GM12865 (cell line): ENCODE results near the gene PAX7.

Experiments
- DNase-seq: peaks from one replicate; pipeline ENCODE4 v3.0.0; 2010; ENCODE audit warnings: low read depth
- H3K4me3 ChIP-seq: 2 replicates; pipeline ENCODE4 v1.5.1; 2011; ENCODE audit warnings: mild to moderate bottlenecking, low read depth, low read length, control low read depth
- CTCF ChIP-seq: IDR thresholded peaks from 2 replicates; pipeline ENCODE4 v1.5.1; 2011; ENCODE audit warnings: low read length, control low read depth, low read depth, inconsistent platforms; ENCODE audit not compliant: insufficient read depth; ENCODE audit errors: missing control alignments

Gene PAX7

DNA sequence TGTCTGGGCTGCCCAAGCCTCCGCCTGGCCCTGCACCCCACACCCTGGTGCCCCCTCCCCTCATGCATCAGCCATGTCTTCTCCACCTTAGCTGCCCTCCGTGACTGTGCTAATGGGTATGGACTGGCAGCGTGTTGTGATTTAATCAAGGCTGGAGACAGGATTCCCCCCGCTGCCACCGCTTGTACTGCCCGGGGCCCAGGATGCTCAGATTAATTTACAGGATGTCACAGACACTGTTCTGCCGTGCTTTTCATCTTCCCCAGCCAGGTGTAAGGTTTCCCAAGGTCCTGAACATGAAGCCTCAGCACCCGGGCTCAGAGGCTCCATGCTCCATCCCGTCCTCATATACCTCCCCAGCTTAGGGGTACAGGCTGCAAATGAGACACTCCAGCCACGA, 162.5 kb downstream of the PAX7 start:
- H3K4me3 ChIP-seq = no peak overlapping the region
- TF ChIP-seq CTCF = no peak
- no peak for DNase-seq

DNA sequence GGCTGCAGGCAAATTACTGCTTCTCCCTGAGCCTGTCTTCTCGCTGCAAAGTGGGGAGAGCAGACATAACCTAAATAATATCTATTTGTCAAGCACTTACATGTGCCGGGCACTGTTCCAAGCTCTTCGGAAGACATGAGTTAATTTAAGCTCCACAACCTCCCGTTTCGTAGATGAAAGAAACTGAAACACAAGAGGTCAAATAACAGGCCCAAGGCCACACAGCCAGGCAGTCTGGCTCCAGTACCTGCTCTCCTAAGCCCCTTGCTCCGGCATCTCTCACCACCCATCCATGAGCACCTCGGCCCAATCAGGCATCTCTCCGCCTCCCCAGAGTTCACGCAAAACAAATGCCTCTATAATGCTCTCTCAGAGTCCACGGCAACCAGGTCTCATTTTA, 163.4 kb downstream of the PAX7 start:
- H3K4me3 ChIP-seq = no peak overlapping the region
- DNase-seq = peak; percentile 7
- TF ChIP-seq CTCF = no peak

DNA sequence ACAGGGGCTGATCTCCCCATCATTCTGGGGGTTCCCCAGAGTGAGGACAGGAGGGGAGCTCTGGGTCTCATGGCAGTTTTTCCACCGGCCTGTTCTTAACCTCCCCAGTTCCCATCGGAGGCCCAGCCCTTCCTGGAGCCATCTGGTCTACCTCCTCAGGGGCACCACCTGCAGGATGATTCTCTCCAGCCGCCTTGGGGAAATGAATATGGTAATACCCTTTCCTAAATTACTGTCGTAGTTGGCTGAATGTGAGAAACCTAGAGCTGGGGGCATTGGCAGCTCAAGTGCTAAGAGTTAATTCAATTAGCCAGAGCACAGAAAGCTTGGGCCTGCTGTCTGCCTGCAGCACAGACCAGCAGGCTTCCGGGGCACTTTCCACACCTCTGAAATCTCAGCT, 163.9 kb downstream of the PAX7 start:
- no peak overlapping the region for H3K4me3 ChIP-seq
- TF ChIP-seq CTCF = no peak
- DNase-seq = peak; percentile 5

DNA sequence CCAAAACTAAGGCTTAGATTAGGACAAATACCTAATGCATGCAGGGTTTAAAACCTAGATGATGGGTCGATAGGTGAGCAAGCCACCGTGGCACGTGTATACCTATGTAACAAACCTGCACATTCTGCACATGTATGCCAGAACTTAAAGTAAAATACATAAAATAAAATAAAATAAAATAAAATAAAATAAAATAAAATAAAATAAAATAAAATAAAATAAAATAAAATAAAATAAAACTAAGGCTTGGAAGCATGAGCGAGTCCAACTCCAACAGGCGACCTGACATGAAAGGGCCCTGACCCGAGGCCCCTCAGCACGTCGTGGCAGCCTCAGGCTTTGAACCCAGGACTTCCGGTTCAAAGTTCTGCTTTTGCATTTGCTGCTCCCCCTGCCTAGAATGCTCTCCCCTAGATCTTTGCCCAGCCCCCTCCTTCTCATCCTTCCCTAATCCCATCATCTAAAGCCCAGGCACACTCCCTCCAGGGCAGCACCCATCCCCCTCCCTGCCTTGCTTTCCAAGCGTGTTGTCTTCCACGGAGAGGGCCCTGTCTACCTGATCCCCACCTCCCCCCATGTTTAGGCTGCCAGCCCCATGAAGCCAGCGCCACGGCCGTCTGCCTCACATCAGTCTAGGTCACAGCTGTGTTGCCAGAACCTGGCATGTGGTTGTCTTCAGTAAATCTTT, 164.5 kb downstream of the PAX7 start:
- no peak for DNase-seq
- TF ChIP-seq CTCF = no peak
- H3K4me3 ChIP-seq = no peak overlapping the region

DNA sequence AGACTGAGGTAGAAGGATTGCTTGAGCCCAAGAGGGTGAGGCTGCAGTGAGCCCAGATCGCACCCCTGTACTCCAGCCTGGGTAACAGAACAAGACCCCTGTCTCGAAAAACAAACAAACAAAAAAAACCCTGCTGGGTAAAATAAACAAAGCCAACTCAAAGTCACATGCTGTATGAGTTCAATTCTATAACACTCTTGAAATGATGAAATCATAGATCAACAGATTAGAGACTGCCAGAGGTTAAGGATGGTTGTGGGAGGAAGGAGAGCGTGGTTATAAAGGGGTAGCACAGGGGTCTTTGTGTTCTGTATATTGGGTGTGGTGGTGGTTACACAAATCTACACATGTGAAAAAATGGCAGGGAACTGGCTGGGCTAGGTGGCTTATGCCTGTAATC, 166.3 kb downstream of the PAX7 start:
- no peak for TF ChIP-seq CTCF
- H3K4me3 ChIP-seq = no peak overlapping the region
- DNase-seq = no peak
